Muscle layer of duodenum (tissue), 2 donors: ENCODE measurements around the gene CAPN10.
A peak's percentile ranks its signal among the peaks of the same experiment; 100 is the strongest.

Experiments
- H3K27ac ChIP-seq: one replicate; pipeline ENCODE4 v1.7.0; 2013; ENCODE audit warnings: mild to moderate bottlenecking, low read length
- H3K27me3 ChIP-seq: one replicate; pipeline ENCODE4 v1.7.0; 2013; ENCODE audit warnings: low read depth, mild to moderate bottlenecking, control low read depth, low read length
- H3K36me3 ChIP-seq, 2 donors: one replicate each; pipeline ENCODE4 v1.7.0; 2013; ENCODE audit warnings: low read length in 2 of 2, control low read depth in 1 of 2, mild to moderate bottlenecking in 1 of 2; ENCODE audit not compliant: insufficient read depth in 2 of 2, control insufficient read depth in 1 of 2
- H3K4me1 ChIP-seq, 2 donors: one replicate each; pipeline ENCODE4 v1.7.0; 2013; ENCODE audit warnings: low read length in 2 of 2, mild to moderate bottlenecking in 2 of 2, control low read depth in 1 of 2, moderate library complexity in 1 of 2; ENCODE audit not compliant: insufficient read depth in 2 of 2, control insufficient read depth in 1 of 2
- H3K4me3 ChIP-seq, 2 donors: one replicate each; pipeline ENCODE4 v1.7.0; 2013; ENCODE audit warnings: low read length in 2 of 2, low read depth in 1 of 2, mild to moderate bottlenecking in 1 of 2
- H3K9me3 ChIP-seq, 2 donors: one replicate each; pipeline ENCODE4 v1.7.0; 2013; ENCODE audit warnings: low read length in 2 of 2, control low read depth in 1 of 2, mild to moderate bottlenecking in 1 of 2; ENCODE audit not compliant: control insufficient read depth in 1 of 2
- donor health status: healthy.

The CAPN10 gene

DNA sequence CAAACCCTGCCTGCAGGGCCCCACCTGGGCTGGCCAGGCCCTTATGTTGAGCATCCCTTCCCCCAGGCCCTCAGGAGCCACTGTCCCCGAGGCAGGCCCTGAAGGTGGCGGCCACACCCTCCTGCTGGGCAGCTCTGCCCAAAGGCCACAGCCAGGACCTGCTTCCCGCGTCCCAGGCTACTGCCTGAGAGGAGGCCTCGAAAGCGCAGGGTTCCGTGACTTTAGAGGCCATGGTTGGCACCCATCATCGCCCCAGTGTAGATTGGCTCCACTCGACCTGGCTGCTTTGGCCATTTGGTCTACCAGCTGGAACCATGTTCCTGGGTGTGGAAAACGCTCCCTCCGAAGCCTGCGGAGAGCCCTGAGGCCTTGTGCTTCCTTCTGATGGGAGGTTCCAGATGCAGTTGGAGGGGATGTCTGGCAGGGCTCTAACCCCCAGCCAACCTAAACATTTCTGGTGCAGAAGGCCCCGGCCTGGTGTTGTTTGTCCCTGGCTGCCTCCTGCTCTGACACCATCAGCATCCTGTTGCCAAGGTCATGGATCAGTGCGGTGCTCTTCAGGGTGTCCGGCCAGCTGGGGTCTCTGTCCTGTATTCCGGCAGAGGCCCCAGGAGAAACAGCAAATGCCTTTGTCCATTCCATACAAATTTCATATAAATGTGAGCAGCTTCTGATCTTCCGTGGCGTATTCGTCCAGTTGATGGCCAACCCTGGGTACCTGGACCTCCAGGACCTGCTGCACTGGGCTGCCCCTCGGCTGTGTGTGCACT is 14.7 kb downstream of the CAPN10 start:
- H3K27ac ChIP-seq: no peak overlapping the region
- no peaks in the 10 kb centered on the region for H3K9me3 ChIP-seq
- H3K36me3 ChIP-seq: peaks cover 0 to 30% of the 10 kb centered on the region in 2 donors
- no peaks in the 10 kb centered on the region for H3K27me3 ChIP-seq
- peaks cover 0 to 5% of the 10 kb centered on the region in 2 donors for H3K4me1 ChIP-seq
- H3K4me3 ChIP-seq: no peak overlapping the region

DNA sequence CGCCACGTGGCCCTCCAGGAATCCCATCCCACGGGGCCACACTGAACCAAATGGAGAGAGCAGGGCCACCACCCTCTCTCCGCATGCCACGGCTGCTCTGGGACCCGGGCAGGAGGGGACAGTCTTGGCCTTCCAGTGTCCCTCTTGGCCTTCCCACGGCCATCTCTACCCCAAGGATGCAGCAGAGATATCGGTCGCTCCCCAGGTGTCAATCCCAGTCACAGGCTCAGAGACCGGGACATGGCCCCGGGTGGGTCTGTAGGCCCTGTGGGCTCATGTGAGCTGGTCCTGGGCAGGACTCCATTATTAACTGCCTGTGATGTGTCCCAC is 15.3 kb downstream of the CAPN10 start:
- H3K36me3 ChIP-seq: peaks cover 0 to 24% of the 10 kb centered on the region in 2 donors
- H3K4me3 ChIP-seq: no peak overlapping the region
- H3K27ac ChIP-seq: no peak overlapping the region
- H3K27me3 ChIP-seq: no peaks in the 10 kb centered on the region
- peaks cover 0 to 5% of the 10 kb centered on the region in 2 donors for H3K4me1 ChIP-seq
- no peaks in the 10 kb centered on the region for H3K9me3 ChIP-seq

DNA sequence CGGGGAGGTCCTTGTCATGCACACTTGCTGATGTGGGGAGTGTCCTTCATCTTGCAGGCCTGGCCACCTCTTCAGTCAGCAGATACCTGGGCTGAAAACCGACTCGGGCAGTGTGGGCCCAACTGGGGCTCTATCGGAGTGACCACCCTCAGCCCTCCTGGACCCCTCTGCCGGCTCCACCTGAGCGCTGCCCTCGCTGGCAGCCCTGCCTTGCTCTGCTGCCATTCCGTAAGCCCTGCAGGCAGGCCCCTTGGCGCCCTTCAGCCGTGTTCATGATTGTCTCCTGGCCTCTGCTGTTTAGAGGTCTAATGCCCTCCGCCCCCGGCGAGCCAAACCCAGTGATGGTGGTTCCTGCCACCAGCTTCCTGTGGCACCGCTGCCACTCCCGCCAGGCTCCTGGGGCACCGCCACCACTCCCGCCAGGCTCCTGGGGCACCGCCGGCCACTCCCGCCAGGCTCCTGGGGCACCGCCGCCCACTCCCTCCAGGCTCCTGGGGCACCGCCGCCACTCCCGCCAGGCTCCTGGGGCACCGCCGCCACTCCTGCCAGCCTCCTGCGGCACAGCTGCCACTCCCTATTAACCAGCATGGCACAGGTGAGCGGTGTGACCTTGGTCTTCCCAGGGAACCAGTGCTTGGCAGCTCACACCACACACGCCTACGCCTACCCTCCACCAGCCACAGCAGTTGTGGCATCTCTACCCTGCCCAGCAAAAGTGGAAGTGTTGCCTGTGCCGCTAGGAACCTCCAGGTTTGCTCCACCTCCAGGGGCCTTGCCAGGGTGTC is 15.9 kb downstream of the CAPN10 start:
- Histone ChIP-seq H3K36me3 (peaks cover 0 to 23% of the 10 kb centered on the region in 2 donors), H3K27me3 (no peaks in the 10 kb centered on the region), H3K27ac (no peak overlapping the region), H3K9me3 (no peaks in the 10 kb centered on the region), H3K4me3 (no peak overlapping the region), H3K4me1 (peaks cover 0 to 5% of the 10 kb centered on the region in 2 donors)

DNA sequence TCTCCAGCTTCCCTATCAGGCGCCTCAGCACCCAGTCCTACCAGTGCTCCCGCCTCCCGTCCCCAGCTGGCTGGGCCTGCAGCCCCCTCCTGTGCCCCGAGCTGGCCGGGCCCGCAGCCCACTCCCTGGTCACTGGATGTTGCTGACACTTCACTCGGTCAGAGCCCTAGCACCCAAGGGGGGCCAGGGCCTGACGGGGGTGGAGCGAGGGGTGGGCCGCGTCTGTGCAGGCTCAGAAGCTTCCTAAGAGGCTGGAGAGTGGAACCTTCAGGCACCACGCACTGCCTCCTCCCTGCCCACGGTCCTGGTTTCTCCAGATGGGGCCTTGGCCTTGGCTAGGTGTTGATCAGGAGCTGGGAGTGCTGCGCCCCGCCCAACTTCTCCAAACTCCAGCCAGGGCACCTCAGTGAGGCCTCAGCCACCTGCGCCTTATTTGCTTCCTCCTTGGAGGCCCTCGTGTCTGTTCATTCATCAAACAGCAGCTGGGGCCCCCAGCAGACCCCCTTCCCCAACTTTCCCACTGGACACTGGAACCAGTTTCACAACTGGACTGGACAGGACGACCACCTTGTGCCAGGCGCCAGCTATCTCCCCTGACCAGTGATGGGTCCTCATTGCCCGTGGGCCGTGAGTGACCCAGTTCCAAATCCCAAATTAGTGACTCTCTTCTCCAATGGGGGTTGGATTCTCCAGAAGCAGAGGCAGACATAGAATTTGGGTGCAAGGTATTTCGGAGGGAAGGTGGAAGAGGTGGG is 16.7 kb downstream of the CAPN10 start:
- peaks cover 0 to 19% of the 10 kb centered on the region in 2 donors for H3K36me3 ChIP-seq
- no peak overlapping the region for H3K27ac ChIP-seq
- no peaks in the 10 kb centered on the region for H3K9me3 ChIP-seq
- H3K4me1 ChIP-seq: peaks cover 0 to 5% of the 10 kb centered on the region in 2 donors
- no peak overlapping the region for H3K4me3 ChIP-seq
- no peaks in the 10 kb centered on the region for H3K27me3 ChIP-seq

DNA sequence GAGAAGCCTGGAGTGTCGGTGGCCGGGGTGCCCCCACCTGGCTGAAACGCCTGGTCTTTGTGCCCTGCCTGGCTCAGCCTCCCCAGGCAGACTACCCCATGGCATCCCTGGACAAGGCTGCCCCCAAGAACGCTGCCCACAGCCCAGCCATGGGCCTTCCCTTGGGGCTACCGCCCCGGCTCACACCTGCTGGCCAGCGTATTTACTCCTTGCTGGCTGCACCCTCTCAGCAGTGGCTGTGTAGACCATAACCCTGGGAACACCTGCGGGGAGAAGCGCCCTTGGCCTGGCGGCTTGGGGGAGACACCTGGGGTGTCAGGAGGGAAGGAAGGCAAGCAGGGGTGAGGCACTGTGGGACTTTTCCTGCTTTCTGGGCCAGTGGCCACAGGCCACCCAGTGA is 17.3 kb downstream of the CAPN10 start:
- H3K9me3 ChIP-seq: no peaks in the 10 kb centered on the region
- peaks cover 0 to 5% of the 10 kb centered on the region in 2 donors for H3K4me1 ChIP-seq
- H3K4me3 ChIP-seq: no peak overlapping the region
- H3K36me3 ChIP-seq: peaks cover 0 to 13% of the 10 kb centered on the region in 2 donors
- H3K27ac ChIP-seq: no peak overlapping the region
- H3K27me3 ChIP-seq: no peaks in the 10 kb centered on the region

DNA sequence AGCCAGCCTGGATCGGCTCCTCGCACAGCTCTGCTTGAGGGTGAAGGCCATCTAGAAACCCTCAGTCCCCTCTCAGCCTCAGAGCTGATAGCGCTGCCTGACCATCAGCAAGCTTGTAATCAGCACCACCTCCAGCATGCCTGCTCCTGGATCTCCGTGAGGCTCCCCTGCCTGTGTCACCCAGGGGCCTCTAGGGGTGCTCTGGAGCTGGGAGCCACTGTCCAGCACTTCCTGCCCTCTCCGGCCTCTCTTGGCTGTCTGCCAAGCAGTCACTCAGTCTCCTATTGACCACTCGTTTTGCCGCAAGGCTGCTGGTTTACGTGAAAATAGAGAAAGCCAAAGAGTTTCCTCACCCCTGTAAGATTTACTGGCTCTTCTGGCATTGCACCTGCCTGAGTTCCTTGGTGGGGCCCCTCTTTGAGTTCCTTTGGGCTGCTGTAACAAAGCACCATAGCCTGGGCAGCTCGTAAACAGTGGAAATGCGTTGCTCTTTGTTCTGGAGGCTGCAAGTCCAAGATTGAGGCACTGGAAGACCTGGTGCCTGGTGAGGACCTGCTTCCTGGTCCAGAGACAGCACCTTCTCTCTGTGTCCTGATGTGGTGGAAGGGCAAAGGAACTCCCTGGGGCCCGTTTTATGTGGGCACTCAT is 17.9 kb downstream of the CAPN10 start:
- no peaks in the 10 kb centered on the region for H3K27me3 ChIP-seq
- H3K4me1 ChIP-seq: peaks cover 0 to 5% of the 10 kb centered on the region in 2 donors
- peak overlapping the region in 1 of 2 donors; percentile 16 for H3K4me3 ChIP-seq
- peak overlapping the region; percentile 67 for H3K27ac ChIP-seq
- H3K36me3 ChIP-seq: peaks cover 0 to 7% of the 10 kb centered on the region in 2 donors
- no peaks in the 10 kb centered on the region for H3K9me3 ChIP-seq

DNA sequence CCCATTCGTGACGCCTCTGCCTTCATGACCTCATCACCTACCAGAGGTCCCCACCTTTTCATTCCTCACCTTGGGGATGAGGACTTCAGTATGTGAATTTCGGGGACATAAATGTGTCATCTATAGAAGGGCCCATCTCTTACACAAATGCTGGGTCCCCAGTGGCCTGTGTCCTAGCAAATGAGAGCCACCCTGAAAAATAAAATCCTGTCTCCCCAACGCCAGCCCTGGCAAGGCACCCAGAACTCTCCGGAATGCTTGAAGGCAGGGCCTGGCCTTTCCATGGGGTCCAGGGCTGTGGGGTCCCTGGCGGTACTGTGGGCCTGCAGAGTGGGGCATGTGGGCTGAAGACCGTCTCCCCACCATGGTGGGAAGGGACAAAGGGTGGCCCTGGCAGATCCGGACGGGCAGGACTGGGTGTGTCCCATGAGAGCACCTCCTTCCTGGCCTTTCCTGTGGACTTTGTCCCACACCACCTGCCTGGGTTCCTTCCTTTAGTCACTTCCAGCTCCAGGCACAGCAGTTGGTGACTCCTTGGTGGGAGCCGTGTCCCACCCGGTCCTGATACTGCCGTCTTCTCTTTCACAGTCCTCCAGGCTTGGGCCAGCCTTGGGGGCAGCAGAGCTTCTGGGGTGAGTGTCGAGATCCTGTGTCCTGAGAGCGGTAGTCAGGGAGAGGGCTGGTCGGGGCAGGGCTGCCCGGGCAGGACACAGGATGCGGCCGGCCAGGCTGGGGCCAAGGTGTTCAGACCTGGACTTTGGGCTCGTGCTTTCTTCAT is 18.6 kb downstream of the CAPN10 start:
- Histone ChIP-seq H3K4me1 (peaks cover 0 to 5% of the 10 kb centered on the region in 2 donors), H3K4me3 (peak overlapping the region in 1 of 2 donors; percentile 55), H3K27me3 (no peaks in the 10 kb centered on the region), H3K36me3 (peaks cover 0 to 6% of the 10 kb centered on the region in 2 donors), H3K9me3 (no peaks in the 10 kb centered on the region), H3K27ac (peak overlapping the region; percentile 67)

DNA sequence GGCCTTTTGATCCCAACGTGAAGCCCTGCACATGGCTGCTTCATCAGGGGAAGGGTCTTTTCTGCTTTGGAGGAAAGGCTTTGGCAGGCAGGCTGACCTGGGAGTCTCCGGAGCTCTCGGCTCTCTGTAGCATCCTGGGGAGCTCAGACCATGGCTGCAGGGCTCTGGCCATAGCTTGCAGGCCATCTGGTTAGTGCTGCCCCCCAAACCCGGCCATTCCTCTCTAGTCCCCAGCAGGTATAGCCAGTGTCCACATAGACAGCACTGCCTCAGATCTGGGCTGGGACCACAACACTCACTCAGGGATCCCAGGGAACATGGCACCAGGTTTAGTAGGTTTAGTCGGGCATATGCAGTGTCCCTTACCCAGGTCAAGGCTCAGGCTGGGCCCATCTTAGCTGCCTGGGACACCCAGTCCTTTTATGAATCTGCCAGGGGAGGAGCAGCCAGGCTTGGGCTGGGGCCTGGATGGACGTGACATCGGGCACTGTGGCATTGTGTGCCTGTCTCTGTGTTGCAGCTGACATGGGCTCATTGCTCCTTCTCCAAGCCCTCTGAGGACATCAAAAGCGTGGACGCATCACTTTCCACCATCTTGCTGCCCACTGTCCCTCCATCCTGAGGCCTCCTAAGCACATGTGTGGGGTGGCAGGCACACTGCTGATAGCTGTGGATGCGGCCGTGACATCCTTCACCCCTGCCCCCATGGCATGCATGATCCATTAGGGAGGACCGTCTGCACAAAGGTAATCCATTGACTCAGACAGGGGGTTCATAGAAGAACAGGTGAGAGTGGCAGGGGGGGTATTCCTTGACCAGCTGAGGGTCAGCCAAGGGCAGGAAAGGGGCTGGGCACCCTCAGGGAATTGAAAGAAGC is 19.6 kb downstream of the CAPN10 start:
- no peaks in the 10 kb centered on the region for H3K27me3 ChIP-seq

DNA sequence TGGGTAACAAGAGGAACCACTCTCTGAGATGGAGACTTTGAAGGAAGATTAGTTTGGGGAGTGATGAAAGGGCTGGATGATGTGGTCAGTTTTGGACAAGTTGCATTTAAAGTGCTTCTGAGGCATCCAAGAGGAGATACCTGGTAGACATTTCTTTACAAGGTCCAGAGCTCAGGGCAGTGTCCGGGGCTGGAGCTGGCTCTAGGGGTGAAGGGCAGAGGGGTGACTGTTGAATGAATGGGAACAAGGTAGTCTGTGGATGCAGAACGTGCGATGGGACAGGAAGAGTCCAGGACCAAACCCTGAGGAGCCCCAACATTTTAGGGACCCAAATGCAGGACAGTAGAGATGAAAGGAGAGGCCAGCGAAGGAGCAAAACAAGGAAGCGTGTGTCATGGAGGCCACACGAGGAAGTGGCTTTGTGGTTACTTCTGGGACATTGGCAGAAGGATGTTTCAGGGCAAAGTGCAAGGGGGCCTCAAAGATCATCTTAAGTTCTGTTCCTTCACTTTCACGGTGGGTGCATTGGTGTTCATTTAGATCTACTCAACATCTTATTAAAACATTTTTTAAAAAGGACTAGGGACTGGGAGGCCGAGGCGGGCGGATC is 25.2 kb downstream of the CAPN10 start:
- no peak overlapping the region for H3K27ac ChIP-seq
- H3K27me3 ChIP-seq: no peaks in the 10 kb centered on the region
- no peaks in the 10 kb centered on the region for H3K4me1 ChIP-seq
- H3K36me3 ChIP-seq: peaks cover 4 to 9% of the 10 kb centered on the region in 2 donors
- H3K9me3 ChIP-seq: no peaks in the 10 kb centered on the region
- no peak overlapping the region for H3K4me3 ChIP-seq

More for the DNA sequence above, 19.6 kb downstream of the CAPN10 start:
- H3K4me3 ChIP-seq: peak overlapping the region in 1 of 2 donors; percentile 55
- H3K27ac ChIP-seq: peak overlapping the region; percentile 67
- H3K9me3 ChIP-seq: no peaks in the 10 kb centered on the region
- peaks cover 0 to 5% of the 10 kb centered on the region in 2 donors for H3K4me1 ChIP-seq
- peaks cover 0 to 6% of the 10 kb centered on the region in 2 donors for H3K36me3 ChIP-seq
